Activated CD4-positive, alpha-beta T cell treated with anti-CD3 and anti-CD28 coated beads for 36 hours (primary cell): ENCODE data around the gene CREB5. TPM values are rescaled to one million over a fixed set of nuclear protein-coding genes. Genes with fewer than 3 reads are reported as not detected.

ENCODE experiments used
- ATAC-seq: fragments of 200-7000 bp; cut with Tn5 transposase; one replicate; pipeline ENCODE4 v1.10.0; 2021; ENCODE audit warnings: mild to moderate bottlenecking, moderate library complexity
- CTCF ChIA-PET: fragments of 350-600 bp; sonication (Branson Sonifier 250); formaldehyde crosslinking; loops from one replicate; lab custom pipeline; 2021; ENCODE audit warnings: antibody characterized with exemption; lab: Charles Lee
- POLR2A ChIA-PET: fragments of 350-600 bp; sonication (Branson Sonifier 250); formaldehyde crosslinking; loops from one replicate; lab custom pipeline; 2021; ENCODE audit warnings: antibody characterized with exemption, inconsistent platforms; lab: Charles Lee
- DNase-seq: peaks from one replicate; pipeline ENCODE4 v3.0.0-alpha.2; 2020
- H3K27ac Mint-ChIP-seq: one replicate; pipeline ENCODE4 v1.8.0; 2021; ENCODE audit warnings: mixed read lengths
- H3K27me3 Mint-ChIP-seq: one replicate; pipeline ENCODE4 v1.8.0; 2021; ENCODE audit warnings: mixed read lengths
- H3K36me3 Mint-ChIP-seq: one replicate; pipeline ENCODE4 v1.8.0; 2021; ENCODE audit warnings: low read depth, mixed read lengths
- H3K4me1 Mint-ChIP-seq: one replicate; pipeline ENCODE4 v1.8.0; 2021; ENCODE audit warnings: mixed read lengths
- H3K4me3 Mint-ChIP-seq: one replicate; pipeline ENCODE4 v1.8.0; 2021; ENCODE audit warnings: mild to moderate bottlenecking, moderate library complexity, mixed read lengths
- H3K9me3 Mint-ChIP-seq: one replicate; pipeline ENCODE4 v1.8.0; 2021; ENCODE audit warnings: low read depth, mixed read lengths
- intact Hi-C, 2 experiments: fragments of 100-400 bp; cut with DNase I in 1 of 2; cut with micrococcal nuclease in 1 of 2; formaldehyde crosslinking; loops; one replicate each; pipeline versions ENCODE4 v1.14.2 to v1.15.1; 2022 to 2024; cut with DNase I, micrococcal nuclease
- total RNA-seq, 2 experiments: library from RNA; stranded (reverse); gene quantifications; one replicate each; pipeline ENCODE4 v1.2.3, GENCODE V29; 2021

Gene CREB5
- total RNA-seq, 2 experiments from 2014 or later, result 0.50 to 0.61 TPM

GRCh38 chr7:28873365-28873764 is 461.0 kb downstream of the CREB5 start:
- Mint-ChIP-seq H3K9me3 (no peaks in the 10 kb centered on the region), H3K27ac (no peak overlapping the region), H3K36me3 (no peaks in the 10 kb centered on the region), H3K4me1 (no peaks in the 10 kb centered on the region), H3K27me3 (peaks cover 8% of the 10 kb centered on the region), H3K4me3 (no peak overlapping the region)
- ATAC-seq (no peak), DNase-seq (no peak)
- ChIA-PET POLR2A (no interaction called here), CTCF (no interaction called here)
- intact Hi-C loops, result no loop called here

- intact Hi-C loops, result no loop called here
- DNase-seq (no peak), ATAC-seq (no peak)
- Mint-ChIP-seq H3K36me3 (no peaks in the 10 kb centered on the region), H3K4me1 (no peaks in the 10 kb centered on the region), H3K4me3 (no peak overlapping the region), H3K9me3 (no peaks in the 10 kb centered on the region), H3K27ac (no peak overlapping the region), H3K27me3 (peaks cover 8% of the 10 kb centered on the region)
- ChIA-PET CTCF (no interaction called here), POLR2A (interaction anchor here (0.6 kb wide), 1 partner anchor 244 kb away, joined by 3 read pairs; no protein-coding TSS in a partner anchor)
These were observed 461.7 kb downstream of the CREB5 start for GRCh38 chr7:28874001-28874400.

Other genes with a start within 250 kb of the CREB5 start
- 1 to 10 TPM; 5.2 to 6.9 TPM for gene JAZF1, start 231.7 kb upstream of the CREB5 start, total RNA-seq